Hepatocyte (in vitro differentiated cells): ENCODE measurements around the gene TMEM86B. TPM values are rescaled to one million over a fixed set of nuclear protein-coding genes. Genes with fewer than 3 reads are reported as not detected.

Experiments used
- DNase-seq: peaks from one replicate; pipeline ENCODE4 v3.0.0-alpha.2; 2016; ENCODE audit warnings: low spot score
- H2AFZ ChIP-seq: fragments of 200-600 bp; sonication (generic); 2 replicates; pipeline ENCODE4 v1.6.0; 2016; ENCODE audit warnings: antibody characterized with exemption, mild to moderate bottlenecking
- H3K27ac ChIP-seq: fragments of 200-600 bp; sonication (generic); 2 replicates; pipeline ENCODE4 v1.5.1; 2016; ENCODE audit warnings: mild to moderate bottlenecking
- H3K27me3 ChIP-seq: fragments of 200-600 bp; sonication (generic); 2 replicates; pipeline ENCODE4 v1.6.1; 2016
- H3K36me3 ChIP-seq: fragments of 200-600 bp; sonication (generic); replicated peaks from 2 replicates; pipeline ENCODE4 v1.5.1; 2016; ENCODE audit warnings: low read depth; ENCODE audit not compliant: insufficient read depth
- H3K4me1 ChIP-seq: fragments of 200-600 bp; sonication (generic); 2 replicates; pipeline ENCODE4 v1.5.1; 2016; ENCODE audit warnings: mild to moderate bottlenecking, moderate library complexity; ENCODE audit not compliant: insufficient read depth
- H3K4me2 ChIP-seq: fragments of 200-600 bp; sonication (generic); 2 replicates; pipeline ENCODE4 v1.6.0; 2016
- H3K4me3 ChIP-seq: fragments of 200-600 bp; sonication (generic); 2 replicates; pipeline ENCODE4 v1.5.1; 2016; ENCODE audit warnings: mild to moderate bottlenecking
- H3K79me2 ChIP-seq: fragments of 200-600 bp; sonication (generic); 2 replicates; pipeline ENCODE4 v1.6.0; 2017; ENCODE audit warnings: mild to moderate bottlenecking
- H3K9me2 ChIP-seq: fragments of 200-600 bp; sonication (generic); replicated peaks from 2 replicates; pipeline ENCODE4 v1.6.0; 2017; ENCODE audit warnings: mild to moderate bottlenecking; ENCODE audit not compliant: insufficient read depth
- H3K9me3 ChIP-seq: fragments of 200-600 bp; sonication (generic); 2 replicates; pipeline ENCODE4 v1.5.1; 2016; ENCODE audit warnings: low read depth, mild to moderate bottlenecking
- H4K20me1 ChIP-seq: fragments of 200-600 bp; sonication (generic); 2 replicates; pipeline ENCODE4 v1.6.0; 2016; ENCODE audit warnings: mild to moderate bottlenecking; ENCODE audit not compliant: insufficient read depth, poor library complexity, severe bottlenecking
- EZH2 ChIP-seq: fragments of 200-600 bp; sonication (generic); IDR thresholded peaks from 2 replicates; pipeline ENCODE4 v1.6.1; 2016; ENCODE audit warnings: antibody characterized with exemption, mild to moderate bottlenecking, borderline replicate concordance
- EZH2phosphoT487 ChIP-seq: fragments of 200-600 bp; sonication (generic); IDR thresholded peaks from one replicate; pipeline ENCODE4 v1.6.1; 2018; ENCODE audit warnings: antibody characterized with exemption, mild to moderate bottlenecking, low read depth, moderate library complexity; ENCODE audit not compliant: unreplicated experiment, severe bottlenecking
- WGBS: methylation state at CpG from one replicate; pipeline ENCODE4 v1.1.6; 2016; ENCODE audit warnings: low lambda C conversion rate; ENCODE audit errors: missing lambda C conversion rate; 5-methylcytosine and 5-hydroxymethylcytosine counted together
- polyA plus RNA-seq: library from polyadenylated mRNA; unstranded; fragments of >200 nt; fragmentation: Nextera tagmentation; extraction: Ambion mirVana; gene quantifications from 2 replicates; pipeline ENCODE4 v1.2.1, GENCODE V29; 2016
- total RNA-seq: library from RNA; depleted of rRNA; stranded (reverse); fragments of >200 nt; gene quantifications from 2 replicates; pipeline ENCODE4 v1.2.3, GENCODE V29; 2014
- TF ChIP-seq, protein P1 (sequence below): fragments of 200-600 bp; sonication (generic); IDR thresholded peaks from 2 replicates; pipeline ENCODE4 v1.5.1; 2016; ENCODE audit warnings: antibody characterized with exemption, mild to moderate bottlenecking; ENCODE audit not compliant: poor library complexity

TMEM86B gene
- total and polyA plus RNA-seq, 2 experiments from 2014 or later = 21.1 to 62.3 TPM

- DNase-seq = no peak
- Histone ChIP-seq H4K20me1 (peaks cover 64% of the 10 kb centered on the region), H3K4me1 (no peaks in the 10 kb centered on the region), H3K27me3 (no peaks in the 10 kb centered on the region), H3K36me3 (no peaks in the 10 kb centered on the region), H2AFZ (no peak overlapping the region), H3K9me2 (no peaks in the 10 kb centered on the region), H3K79me2 (peaks cover 50% of the 10 kb centered on the region), H3K27ac (no peak overlapping the region), H3K4me2 (no peak overlapping the region), H3K9me3 (no peaks in the 10 kb centered on the region), H3K4me3 (no peak overlapping the region)
- TF ChIP-seq EZH2phosphoT487 = no peak
- no peak for TF ChIP-seq EZH2
- TF ChIP-seq, protein P1, sequence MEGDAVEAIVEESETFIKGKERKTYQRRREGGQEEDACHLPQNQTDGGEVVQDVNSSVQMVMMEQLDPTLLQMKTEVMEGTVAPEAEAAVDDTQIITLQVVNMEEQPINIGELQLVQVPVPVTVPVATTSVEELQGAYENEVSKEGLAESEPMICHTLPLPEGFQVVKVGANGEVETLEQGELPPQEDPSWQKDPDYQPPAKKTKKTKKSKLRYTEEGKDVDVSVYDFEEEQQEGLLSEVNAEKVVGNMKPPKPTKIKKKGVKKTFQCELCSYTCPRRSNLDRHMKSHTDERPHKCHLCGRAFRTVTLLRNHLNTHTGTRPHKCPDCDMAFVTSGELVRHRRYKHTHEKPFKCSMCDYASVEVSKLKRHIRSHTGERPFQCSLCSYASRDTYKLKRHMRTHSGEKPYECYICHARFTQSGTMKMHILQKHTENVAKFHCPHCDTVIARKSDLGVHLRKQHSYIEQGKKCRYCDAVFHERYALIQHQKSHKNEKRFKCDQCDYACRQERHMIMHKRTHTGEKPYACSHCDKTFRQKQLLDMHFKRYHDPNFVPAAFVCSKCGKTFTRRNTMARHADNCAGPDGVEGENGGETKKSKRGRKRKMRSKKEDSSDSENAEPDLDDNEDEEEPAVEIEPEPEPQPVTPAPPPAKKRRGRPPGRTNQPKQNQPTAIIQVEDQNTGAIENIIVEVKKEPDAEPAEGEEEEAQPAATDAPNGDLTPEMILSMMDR = no peak
- WGBS = 92% methylated on average over 40 of the region's 40 CpGs
Observed at GRCh38 chr19:55246462-55247451, 18.2 kb upstream of the TMEM86B start.

GRCh38 chr19:55245236-55245904 lies 16.8 kb upstream of the TMEM86B start:
- H3K9me3 ChIP-seq = no peaks in the 10 kb centered on the region
- WGBS = 94% methylated on average over 19 of the region's 23 CpGs
- H3K79me2 ChIP-seq = peaks cover 36% of the 10 kb centered on the region
- no peak overlapping the region for H2AFZ ChIP-seq
- TF ChIP-seq EZH2phosphoT487 = no peak
- TF ChIP-seq, protein P1 = no peak
- no peak for TF ChIP-seq EZH2
- DNase-seq = no peak
- no peaks in the 10 kb centered on the region for H3K9me2 ChIP-seq
- H3K4me1 ChIP-seq = no peaks in the 10 kb centered on the region
- H3K4me2 ChIP-seq = no peak overlapping the region
- H3K4me3 ChIP-seq = no peak overlapping the region
- H3K36me3 ChIP-seq = no peaks in the 10 kb centered on the region
- H4K20me1 ChIP-seq = peaks cover 50% of the 10 kb centered on the region
- H3K27ac ChIP-seq = no peak overlapping the region
- no peaks in the 10 kb centered on the region for H3K27me3 ChIP-seq

DNA sequence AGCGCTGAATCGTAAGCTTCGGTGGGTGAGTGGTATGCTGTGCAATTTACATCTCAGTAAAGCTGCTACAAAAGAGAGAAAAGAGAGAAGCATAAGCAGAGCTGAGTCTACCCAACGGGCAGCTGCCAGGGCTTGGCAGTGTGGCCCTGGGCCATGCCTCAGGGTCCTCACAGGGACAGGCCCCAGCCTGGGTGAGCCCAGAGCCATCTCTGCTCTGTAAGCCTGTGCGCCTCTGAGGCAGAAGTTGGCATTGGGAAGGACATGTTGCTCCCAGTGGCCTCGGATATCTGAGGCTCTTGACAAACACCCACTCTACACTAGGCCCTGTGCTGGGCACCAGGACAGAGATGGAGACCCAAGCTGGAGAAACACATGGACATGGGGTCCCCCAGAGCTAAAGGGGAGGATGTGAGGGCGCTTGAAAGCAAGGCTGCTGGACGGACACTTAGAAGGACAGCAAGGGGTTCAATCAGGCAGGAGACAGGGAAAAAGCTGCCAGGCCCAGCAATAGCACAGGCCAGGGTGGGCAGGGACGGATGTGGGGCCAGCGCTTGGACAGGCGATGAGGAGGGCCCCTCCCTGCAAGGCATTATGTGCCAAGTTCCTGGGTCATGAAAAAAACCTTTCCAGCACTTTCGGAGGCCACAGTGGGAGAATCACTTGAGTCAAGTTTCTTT lies 15.6 kb upstream of the TMEM86B start:
- WGBS = 96% methylated on average over 12 of the region's 12 CpGs
- no peak for DNase-seq
- Histone ChIP-seq H3K79me2 (peaks cover 24% of the 10 kb centered on the region), H3K27ac (no peak overlapping the region), H3K27me3 (no peaks in the 10 kb centered on the region), H3K9me3 (no peaks in the 10 kb centered on the region), H3K4me3 (no peak overlapping the region), H3K9me2 (no peaks in the 10 kb centered on the region), H3K36me3 (no peaks in the 10 kb centered on the region), H3K4me2 (no peak overlapping the region), H2AFZ (no peak overlapping the region), H3K4me1 (no peaks in the 10 kb centered on the region), H4K20me1 (peaks cover 38% of the 10 kb centered on the region)
- TF ChIP-seq, protein P1 = no peak
- no peak for TF ChIP-seq EZH2phosphoT487
- TF ChIP-seq EZH2 = no peak
